GM21528 (cell line): ENCODE data around the gene RSBN1.
"Not testable (repeated sequence)": the region's sequence is repeated elsewhere in the genome, so short reads cannot be mapped to it uniquely, and the experiment has no call there.

Source experiments
- ATAC-seq: cut with Tn5 transposase; IDR thresholded peaks from one replicate; pipeline ENCODE4 v1.9.1; 2021; ENCODE audit warnings: mild to moderate bottlenecking, moderate library complexity; ENCODE audit not compliant: unreplicated experiment, low FRiP score

Gene RSBN1

GRCh38 chr1:113811888-113812660 lies at the start of gene RSBN1:
TSS of gene RSBN1 (minus strand) at chr1:113812476. CDS start at chr1:113812412, 64 bp downstream.
- ATAC-seq: peak; percentile 96

- ATAC-seq: no peak
Observed at GRCh38 chr1:113861641-113862040, 49.4 kb upstream of the RSBN1 start.

GRCh38 chr1:113860891-113861290 lies 48.6 kb upstream of the RSBN1 start:
- no peak for ATAC-seq

GRCh38 chr1:113859478-113860175 lies 47.4 kb upstream of the RSBN1 start:
- peak; percentile 84 for ATAC-seq

DNA sequence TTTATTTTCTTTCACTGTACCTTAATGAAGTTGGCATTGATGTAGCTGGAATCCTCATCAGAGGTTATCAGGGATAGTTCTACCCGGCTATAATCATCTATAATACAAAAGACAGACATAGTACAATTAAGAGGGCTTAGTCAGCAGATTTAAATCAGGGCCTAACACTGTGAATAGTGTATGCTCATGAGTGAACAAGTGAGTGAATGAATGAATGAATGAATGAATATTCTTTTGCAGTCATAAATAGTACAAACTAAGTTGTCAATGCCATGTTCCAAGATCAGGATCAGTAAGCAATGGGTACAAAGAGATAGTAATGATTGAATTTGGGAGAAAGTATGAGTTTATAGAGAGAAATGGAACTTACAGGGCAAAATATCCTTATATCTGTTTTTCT lies 46.7 kb upstream of the RSBN1 start:
- no peak for ATAC-seq

DNA sequence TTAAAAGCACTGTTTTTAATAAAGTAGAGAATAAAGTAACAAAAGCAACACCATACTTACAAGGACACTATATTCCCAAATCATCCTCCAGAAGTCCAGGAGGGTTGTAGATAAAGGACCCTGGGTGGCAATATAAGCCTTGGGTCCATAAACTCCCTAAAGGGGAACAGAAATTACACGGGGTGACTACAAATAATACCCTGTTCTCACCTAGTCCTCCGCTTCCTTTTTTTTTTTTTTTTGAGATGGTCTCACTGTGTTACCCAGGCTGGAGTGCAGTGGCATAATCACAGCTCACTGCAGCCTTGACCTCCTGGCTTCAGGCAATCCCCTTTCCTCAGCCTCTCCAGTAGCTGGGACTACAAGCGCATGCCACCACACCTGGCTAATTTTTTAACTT lies 46.1 kb upstream of the RSBN1 start:
- ATAC-seq: peak; percentile 47

- no peak for ATAC-seq
Observed at GRCh38 chr1:113857776-113858175, 45.5 kb upstream of the RSBN1 start.

GRCh38 chr1:113856401-113856790 lies 44.1 kb upstream of the RSBN1 start:
- ATAC-seq: no peak

DNA sequence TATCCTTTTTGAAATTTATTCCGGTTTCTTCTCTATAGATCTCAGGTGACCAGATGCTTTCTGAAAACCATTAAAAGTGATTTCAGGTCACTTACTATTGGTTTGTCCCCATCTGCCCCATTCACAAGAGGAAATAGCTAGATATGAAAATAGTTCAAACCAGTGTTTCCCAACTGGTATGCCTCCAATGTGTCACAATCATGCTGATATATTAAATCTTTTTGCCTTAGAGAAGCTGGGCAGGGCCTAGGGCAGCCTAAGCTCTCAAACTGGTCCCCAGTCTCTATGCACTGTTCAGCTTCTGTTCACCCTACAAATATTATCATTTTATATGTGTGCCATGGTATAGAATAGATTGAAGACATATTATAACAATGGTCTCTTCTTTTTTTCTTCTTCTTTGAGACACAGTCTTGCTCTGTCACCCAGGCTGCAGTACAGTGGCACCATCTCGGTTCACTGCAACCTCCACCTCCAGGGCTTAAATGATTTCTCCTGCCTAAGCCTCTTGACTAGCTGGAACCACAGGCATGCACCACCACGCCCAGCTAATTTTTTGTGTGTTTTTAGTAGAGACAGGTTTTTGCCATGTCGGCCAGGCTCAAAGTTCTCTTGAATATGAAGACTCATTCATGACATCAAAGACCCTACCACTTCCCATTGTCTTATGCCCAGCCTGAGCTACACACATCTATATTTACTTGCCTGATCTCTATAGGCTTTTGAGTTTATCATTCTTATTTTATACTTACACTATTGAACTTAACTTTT lies 43.5 kb upstream of the RSBN1 start:
- ATAC-seq: no peak

DNA sequence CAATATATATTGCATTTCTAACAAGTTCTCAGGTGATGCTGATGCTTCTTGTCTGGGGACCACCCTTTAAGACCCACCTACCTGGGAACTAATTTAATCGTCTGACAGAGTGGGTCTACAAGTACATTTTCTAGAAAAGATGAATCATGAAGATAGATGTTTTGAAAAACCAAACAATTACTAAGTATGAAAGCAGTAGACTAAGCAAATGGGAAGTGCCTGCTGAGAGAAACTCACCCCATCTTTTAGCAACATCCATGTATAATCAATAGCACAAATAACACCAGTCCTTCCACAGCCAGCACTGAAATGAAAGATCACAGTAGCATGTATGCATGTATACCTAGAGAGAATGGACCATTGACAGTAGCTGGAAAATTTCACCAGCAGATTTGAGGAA lies 42.0 kb upstream of the RSBN1 start:
- no peak for ATAC-seq

DNA sequence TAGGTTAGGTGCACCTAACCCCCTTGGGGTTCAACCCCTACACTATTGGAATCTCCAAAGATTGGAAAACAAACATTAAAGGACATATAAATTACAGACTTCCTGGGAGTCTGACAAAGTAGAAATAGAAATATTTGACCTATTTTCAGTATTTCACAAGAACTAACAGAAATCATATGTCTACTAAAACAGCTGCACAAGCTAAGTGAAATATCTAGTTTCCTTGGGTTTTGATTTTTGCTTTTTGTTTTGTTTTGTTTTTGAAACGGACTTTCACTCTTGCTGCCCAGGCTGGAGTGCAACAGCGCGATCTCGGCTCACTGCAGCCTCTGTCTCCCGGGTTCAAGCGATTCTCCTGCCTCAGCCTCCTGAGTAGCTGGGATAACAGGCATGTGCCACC lies 40.4 kb upstream of the RSBN1 start:
- ATAC-seq: not testable (repeated sequence)

- no peak for ATAC-seq
Observed at GRCh38 chr1:113850127-113850796, 38.0 kb upstream of the RSBN1 start.

DNA sequence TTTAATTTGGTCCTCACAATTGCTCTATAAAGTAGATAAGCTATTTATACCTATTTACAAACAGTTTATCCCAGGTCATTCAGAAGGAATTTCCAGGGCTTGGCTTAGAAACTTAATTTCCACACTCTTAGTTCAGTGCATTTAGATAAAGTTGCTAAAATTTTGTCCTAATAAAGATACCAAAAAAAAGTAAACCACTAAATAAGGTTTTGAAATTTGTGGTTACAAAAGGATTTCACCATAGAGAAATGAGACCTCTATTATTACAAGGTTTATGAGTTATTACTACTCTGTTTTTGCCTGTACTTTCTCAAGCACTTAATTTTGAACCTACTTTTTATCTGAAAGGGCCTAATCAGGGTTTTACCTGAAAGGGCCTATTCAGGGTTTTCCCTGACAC lies 36.8 kb upstream of the RSBN1 start:
- ATAC-seq: no peak

DNA sequence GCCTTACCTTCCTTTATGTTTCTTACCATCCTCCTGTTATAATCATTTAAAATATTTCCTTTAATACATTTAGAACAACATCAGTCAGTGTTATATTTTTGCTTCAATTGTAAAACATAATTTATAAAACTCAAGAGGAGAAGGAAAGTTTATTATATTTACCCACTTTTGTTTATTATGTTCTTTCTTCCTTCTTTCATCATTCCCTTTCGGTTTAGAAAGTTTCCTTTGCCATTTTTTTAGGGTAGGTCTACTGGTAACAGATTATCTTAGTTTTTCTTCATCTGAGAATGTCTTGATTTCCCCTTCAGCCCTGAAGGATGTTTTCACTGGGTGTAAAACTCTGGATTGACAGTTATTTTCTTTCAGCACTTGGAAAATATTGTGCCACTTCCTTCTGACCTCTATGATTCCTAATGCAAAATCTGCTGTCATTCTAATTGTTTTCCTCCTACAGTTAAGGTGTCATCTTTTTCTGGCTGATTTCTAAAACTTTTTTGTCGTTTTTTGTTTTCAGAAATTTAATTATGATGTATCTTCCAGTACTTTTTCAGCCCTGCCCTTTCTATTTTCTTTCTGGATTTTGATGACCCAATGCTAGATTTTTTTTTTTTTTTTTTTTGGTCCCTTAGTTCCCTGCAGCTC lies 34.2 kb upstream of the RSBN1 start:
- ATAC-seq: no peak

DNA sequence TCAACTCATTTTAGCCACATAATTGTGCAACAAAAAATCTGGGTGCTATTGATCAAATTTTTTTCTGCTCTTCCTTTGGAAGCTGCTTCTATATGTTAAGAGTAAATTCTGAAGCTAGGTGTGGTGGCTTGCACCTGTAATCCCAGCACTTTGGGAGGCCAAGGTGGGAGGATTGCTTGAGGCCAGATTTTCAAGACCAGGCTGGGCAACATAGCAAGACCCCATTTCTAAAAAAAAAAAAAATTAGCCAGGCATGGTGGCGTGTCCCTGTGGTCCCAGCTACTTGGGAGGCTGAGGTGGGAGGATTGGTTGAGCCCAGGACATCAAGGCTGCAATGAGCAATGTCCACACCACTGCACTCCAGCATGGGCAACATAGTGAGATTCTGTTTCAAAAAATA lies 24.3 kb upstream of the RSBN1 start:
- ATAC-seq: no peak

DNA sequence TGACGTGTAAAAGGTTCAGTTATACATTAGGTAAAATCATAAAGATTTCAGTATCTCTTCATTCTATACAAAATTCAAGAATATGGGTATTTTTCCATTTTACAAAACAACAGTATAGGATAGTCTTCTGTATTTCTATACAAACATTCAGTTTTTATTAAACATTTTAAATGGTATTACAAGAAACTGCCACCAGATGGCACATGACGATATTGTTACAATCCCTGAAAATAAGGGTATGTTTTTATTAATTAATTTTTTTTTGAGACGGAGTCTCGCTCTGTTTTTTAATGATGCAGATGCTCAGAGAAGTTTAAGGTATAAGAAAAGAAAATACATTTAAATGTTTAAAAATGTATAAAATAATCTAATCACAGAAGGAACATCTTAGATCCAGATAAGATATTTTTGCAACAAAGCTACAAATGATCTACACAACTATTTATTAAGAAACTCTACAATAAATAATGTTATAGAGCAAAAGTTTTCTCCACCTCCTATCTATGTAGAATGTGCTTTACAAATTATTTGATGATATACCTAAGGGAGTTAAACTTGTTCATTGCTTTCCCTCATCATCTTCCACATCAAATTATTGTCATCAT lies 23.5 kb upstream of the RSBN1 start:
- no peak for ATAC-seq

DNA sequence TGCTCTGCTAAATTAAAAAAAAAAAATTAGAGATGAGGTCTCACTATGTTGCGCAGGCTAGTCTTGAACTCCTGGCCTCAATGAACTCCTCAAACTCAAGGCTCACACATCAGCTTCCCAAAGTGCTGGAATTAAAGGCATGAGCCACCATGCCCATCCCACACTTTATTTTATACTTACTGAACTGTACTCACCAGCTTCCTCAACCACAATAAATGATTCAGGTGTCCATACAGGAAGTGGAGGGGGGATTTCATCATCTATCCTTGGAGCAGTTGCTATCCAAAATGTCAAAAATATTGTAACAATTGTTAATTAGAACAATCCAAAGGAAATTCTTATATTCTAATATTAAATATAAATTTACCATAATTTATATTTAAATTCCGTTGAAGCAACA lies 22.4 kb upstream of the RSBN1 start:
- no peak for ATAC-seq

GRCh38 chr1:113830039-113830438 lies 17.8 kb upstream of the RSBN1 start:
- no peak for ATAC-seq

DNA sequence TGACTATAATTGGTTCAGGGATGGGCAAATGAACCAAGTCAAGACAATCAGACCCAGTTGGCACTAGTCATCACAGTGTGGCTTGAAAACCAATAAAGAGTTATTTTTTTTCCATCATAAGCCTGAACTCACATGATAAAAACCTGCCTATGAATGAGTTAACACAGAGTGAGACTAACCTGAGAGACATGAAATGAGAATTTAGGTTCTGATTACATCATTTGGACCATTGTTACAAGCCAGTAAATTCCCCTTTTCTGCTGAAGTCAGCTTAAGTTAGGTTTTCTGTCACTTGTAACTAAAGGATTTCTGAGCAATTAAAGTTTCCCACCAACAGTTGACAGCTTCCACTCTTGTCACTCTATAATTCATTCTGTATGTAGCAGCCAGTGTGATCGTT lies 9.6 kb upstream of the RSBN1 start:
- no peak for ATAC-seq

DNA sequence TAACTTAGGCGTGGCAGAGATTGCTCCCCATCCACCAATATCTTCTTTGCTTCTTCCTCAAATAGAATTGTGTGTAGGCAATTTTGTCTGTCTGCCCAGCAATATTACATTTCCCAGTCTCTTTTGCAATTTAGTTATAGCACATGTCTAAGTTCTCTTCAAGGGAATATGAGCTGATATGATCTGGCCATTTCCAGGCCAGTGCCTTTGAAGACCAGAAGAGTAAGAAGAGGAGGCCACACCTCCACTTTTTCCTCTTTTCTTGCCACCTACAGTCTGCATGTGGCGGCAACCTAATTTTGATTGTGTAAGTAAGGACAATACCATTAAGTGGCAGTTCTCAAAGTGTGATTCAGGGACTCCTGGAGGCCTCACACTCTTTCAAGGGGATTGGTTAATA lies 6.3 kb upstream of the RSBN1 start:
- no peak for ATAC-seq
